ENCODE results near the gene CHST11.

Gene CHST11

GRCh38 chr12:104460973-104461698 lies 4.4 kb downstream of the CHST11 start:
- peak; percentile 24 to 33 for DNase-seq

GRCh38 chr12:104462325-104462724 lies 5.6 kb downstream of the CHST11 start:
- DNase-seq = no peak

- peak; percentile 48 to 73 for DNase-seq
Observed at GRCh38 chr12:104462931-104463339, 6.2 kb downstream of the CHST11 start.

GRCh38 chr12:104463368-104463767 lies 6.6 kb downstream of the CHST11 start:
- no peak for DNase-seq

GRCh38 chr12:104464899-104465298 lies 8.2 kb downstream of the CHST11 start:
- no peak for DNase-seq

- DNase-seq = no peak
Observed at GRCh38 chr12:104466709-104467345, 10.1 kb downstream of the CHST11 start.

- no peak for DNase-seq
Observed at GRCh38 chr12:104467346-104467837, 10.6 kb downstream of the CHST11 start.

- DNase-seq = no peak
Observed at GRCh38 chr12:104468371-104468770, 11.6 kb downstream of the CHST11 start.

- no peak for DNase-seq
Observed at GRCh38 chr12:104469066-104469465, 12.3 kb downstream of the CHST11 start.

- DNase-seq = no peak
Observed at GRCh38 chr12:104469523-104469922, 12.8 kb downstream of the CHST11 start.

- DNase-seq = no peak
Observed at GRCh38 chr12:104470521-104470920, 13.8 kb downstream of the CHST11 start.

- no peak for DNase-seq
Observed at GRCh38 chr12:104471336-104471735, 14.6 kb downstream of the CHST11 start.

- no peak for DNase-seq
Observed at GRCh38 chr12:104472748-104473147, 16.0 kb downstream of the CHST11 start.

GRCh38 chr12:104473374-104473983 lies 16.7 kb downstream of the CHST11 start:
- no peak for DNase-seq

GRCh38 chr12:104475271-104475670 lies 18.5 kb downstream of the CHST11 start:
- DNase-seq = no peak

- peak; percentile 51 to 59 for DNase-seq
Observed at GRCh38 chr12:104477510-104478390, 21.0 kb downstream of the CHST11 start.

GRCh38 chr12:104478396-104479122 lies 21.8 kb downstream of the CHST11 start:
- peak; percentile 62 to 74 for DNase-seq

GRCh38 chr12:104479123-104479662 lies 22.4 kb downstream of the CHST11 start:
- DNase-seq = no peak

GRCh38 chr12:104480012-104480411 lies 23.3 kb downstream of the CHST11 start:
- DNase-seq = no peak

GRCh38 chr12:104480826-104481440 lies 24.2 kb downstream of the CHST11 start:
- DNase-seq = peak; percentile 76 to 85

GRCh38 chr12:104482113-104482512 lies 25.4 kb downstream of the CHST11 start:
- DNase-seq = no peak
